GM21360 (cell line): ENCODE data around the gene DCC.

Experiments used
- ATAC-seq: cut with Tn5 transposase; IDR thresholded peaks from one replicate; pipeline ENCODE4 v1.9.1; 2021; ENCODE audit warnings: mild to moderate bottlenecking, moderate library complexity; ENCODE audit not compliant: unreplicated experiment

The DCC gene

GRCh38 chr18:52897611-52898484 lies 557.9 kb downstream of the DCC start:
- ATAC-seq: no peak

GRCh38 chr18:52898485-52899058 lies 558.6 kb downstream of the DCC start:
- ATAC-seq: no peak

- no peak for ATAC-seq
These were observed 562.2 kb downstream of the DCC start for GRCh38 chr18:52902188-52902587.

GRCh38 chr18:52903857-52904256 lies 563.9 kb downstream of the DCC start:
- no peak for ATAC-seq

GRCh38 chr18:52907543-52908308 lies 567.7 kb downstream of the DCC start:
- no peak for ATAC-seq

- no peak for ATAC-seq
These were observed 574.2 kb downstream of the DCC start for GRCh38 chr18:52914148-52914547.

GRCh38 chr18:52920665-52921064 lies 580.7 kb downstream of the DCC start:
- ATAC-seq: no peak

GRCh38 chr18:52933356-52933755 lies 593.4 kb downstream of the DCC start:
- ATAC-seq: no peak

- no peak for ATAC-seq
These were observed 596.9 kb downstream of the DCC start for GRCh38 chr18:52936931-52937330.

- ATAC-seq: no peak
These were observed 597.8 kb downstream of the DCC start for GRCh38 chr18:52937840-52938239.

GRCh38 chr18:52945552-52945951 lies 605.6 kb downstream of the DCC start:
- ATAC-seq: no peak

- no peak for ATAC-seq
These were observed 609.0 kb downstream of the DCC start for GRCh38 chr18:52948868-52949444.

GRCh38 chr18:52950155-52950554 lies 610.2 kb downstream of the DCC start:
- ATAC-seq: no peak

- ATAC-seq: no peak
These were observed 613.4 kb downstream of the DCC start for GRCh38 chr18:52953387-52953786.

GRCh38 chr18:52963481-52963880 lies 623.5 kb downstream of the DCC start:
- no peak for ATAC-seq

- ATAC-seq: no peak
These were observed 630.7 kb downstream of the DCC start for GRCh38 chr18:52970686-52971085.

- ATAC-seq: no peak
These were observed 631.1 kb downstream of the DCC start for GRCh38 chr18:52971097-52971496.

- ATAC-seq: no peak
These were observed 639.9 kb downstream of the DCC start for GRCh38 chr18:52979892-52980291.

GRCh38 chr18:52991246-52991645 lies 651.2 kb downstream of the DCC start:
- no peak for ATAC-seq

GRCh38 chr18:52992041-52992440 lies 652.0 kb downstream of the DCC start:
- no peak for ATAC-seq

- no peak for ATAC-seq
These were observed 655.9 kb downstream of the DCC start for GRCh38 chr18:52995875-52996274.
